GM12878 (cell line): Measurements from ENCODE around the gene SEMA5B.

ENCODE experiments used
- BCL3 ChIP-seq: IDR thresholded peaks from 2 replicates; pipeline ENCODE4 v1.6.1; 2011; ENCODE audit warnings: borderline replicate concordance, low read depth, mild to moderate bottlenecking, moderate library complexity, low read length; ENCODE audit not compliant: insufficient read depth, poor library complexity, severe bottlenecking
- BMI1 ChIP-seq: fragments of 450-650 bp; IDR thresholded peaks from 2 replicates; pipeline ENCODE4 v1.6.1; 2016; ENCODE audit warnings: mild to moderate bottlenecking, moderate library complexity, borderline replicate concordance
- CHD1 ChIP-seq: IDR thresholded peaks from 2 replicates; pipeline ENCODE4 v1.6.1; 2012; ENCODE audit warnings: low read depth, low read length, improper control_type of control experiment
- CTCF ChIP-seq, 3 experiments: IDR thresholded peaks in 2 of 3; conservative IDR thresholded peaks in 1 of 3; 2 replicates each; pipeline ENCODE4 v1.5.1; 2011; ENCODE audit warnings: low read depth in 3 of 3, low read length in 3 of 3, mild to moderate bottlenecking in 3 of 3, control low read depth in 2 of 3, moderate library complexity in 2 of 3, inconsistent platforms in 1 of 3, mixed read lengths in 1 of 3; ENCODE audit not compliant: control insufficient read depth in 2 of 3, insufficient read depth in 1 of 3; ENCODE audit errors: extremely low read depth in 1 of 3
- EGR1 ChIP-seq, 2 experiments: IDR thresholded peaks; 1 replicate in 1 of 2; 2 replicates in 1 of 2; pipeline ENCODE4 v1.6.1; 2011 to 2012; ENCODE audit warnings: low read depth in 2 of 2, low read length in 2 of 2, borderline replicate concordance in 1 of 2, mild to moderate bottlenecking in 1 of 2, moderate library complexity in 1 of 2
- ELK1 ChIP-seq: IDR thresholded peaks from 2 replicates; pipeline ENCODE4 v1.6.1; 2012; ENCODE audit warnings: low read depth, low read length, improper control_type of control experiment
- HDAC2 ChIP-seq: fragments of 200-600 bp; sonication (generic); IDR thresholded peaks from 2 replicates; pipeline ENCODE4 v1.6.1; 2017
- MXI1 ChIP-seq: fragments of 150-350 bp; IDR thresholded peaks from 2 replicates; pipeline ENCODE4 v1.6.1; 2011; ENCODE audit warnings: low read depth, mild to moderate bottlenecking, inconsistent platforms, low read length, improper control_type of control experiment
- NR2F1 ChIP-seq: fragments of 450-650 bp; conservative IDR thresholded peaks from 2 replicates; pipeline ENCODE4 v1.6.1; 2017; ENCODE audit warnings: mild to moderate bottlenecking
- RAD21 ChIP-seq: IDR thresholded peaks from 2 replicates; pipeline ENCODE4 v1.6.1; 2011; ENCODE audit warnings: mild to moderate bottlenecking, low read depth, low read length, moderate library complexity; ENCODE audit not compliant: insufficient read depth
- RB1 ChIP-seq: fragments of 450-650 bp; formaldehyde crosslinking; IDR thresholded peaks from 2 replicates; pipeline ENCODE4 v1.6.1; 2017; ENCODE audit warnings: mild to moderate bottlenecking, borderline replicate concordance
- SP1 ChIP-seq: IDR thresholded peaks from one replicate; pipeline ENCODE4 v1.6.1; 2011; ENCODE audit warnings: low read depth, low read length
- USF1 ChIP-seq: IDR thresholded peaks from 2 replicates; pipeline ENCODE4 v1.6.1; 2011; ENCODE audit warnings: borderline replicate concordance, low read depth, mild to moderate bottlenecking, moderate library complexity, mixed read lengths, low read length; ENCODE audit not compliant: insufficient read depth; ENCODE audit errors: extremely low read length

GRCh38 chr3:123021996-123022510 is 5.5 kb downstream of the SEMA5B start:
- TF ChIP-seq BMI1 (no peak), SP1 (no peak), RAD21 (no peak), MXI1 (no peak), RB1 (no peak), CTCF (IDR thresholded peaks at IDR 0.05 in 2 of 3, conservative IDR thresholded peaks at IDR 0.05 in 1 of 3; ENCODE audit: control insufficient read depth in 2 of 3, extremely low read depth in 1 of 3, insufficient read depth in 1 of 3, low read depth in 3 of 3, low read length in 3 of 3) (no peak), USF1 (no peak), ELK1 (no peak), NR2F1 (no peak), HDAC2 (no peak), BCL3 (no peak), EGR1 (IDR thresholded peaks at IDR 0.05; ENCODE audit: borderline replicate concordance in 1 of 2, low read depth in 2 of 2, low read length in 2 of 2) (no peak), CHD1 (no peak)
